CD4-positive, alpha-beta T cell (primary cell): ENCODE results near the gene TNFRSF18. TPM values are rescaled to one million over a fixed set of nuclear protein-coding genes. Genes with fewer than 3 reads are reported as not detected.

Source experiments
- ATAC-seq: fragments of 200-7000 bp; cut with Tn5 transposase; one replicate; pipeline ENCODE4 v1.10.0; 2022; ENCODE audit warnings: mild to moderate bottlenecking; ENCODE audit not compliant: poor library complexity
- CTCF ChIA-PET: fragments of 350-600 bp; sonication (Branson Sonifier 250); formaldehyde crosslinking; loops from one replicate; lab custom pipeline; 2021; ENCODE audit warnings: antibody characterized with exemption, inconsistent platforms; lab: Charles Lee
- POLR2A ChIA-PET: fragments of 350-600 bp; sonication (Branson Sonifier 250); formaldehyde crosslinking; loops from one replicate; lab custom pipeline; 2021; ENCODE audit warnings: antibody characterized with exemption, inconsistent platforms; lab: Charles Lee
- DNase-seq, 14 experiments: peaks; one replicate each; pipeline ENCODE4 v3.0.0-alpha.2; 2013 to 2020; ENCODE audit warnings: mixed read lengths in 2 of 14
- H3K27ac ChIP-seq, 2 donors: one replicate each; pipeline versions ENCODE4 v1.5.1 to v1.7.0; 2013; ENCODE audit warnings: low read length in 2 of 2, low read depth in 1 of 2, mild to moderate bottlenecking in 1 of 2
- H3K27me3 ChIP-seq, 2 experiments: 1 replicate in 1 of 2; 2 replicates in 1 of 2; pipeline versions ENCODE4 v1.6.1 to v1.7.0; 2013; ENCODE audit warnings: low read length in 2 of 2, control low read depth in 1 of 2, mild to moderate bottlenecking in 1 of 2, moderate library complexity in 1 of 2; ENCODE audit not compliant: insufficient read depth in 2 of 2, control insufficient read depth in 1 of 2
- H3K36me3 ChIP-seq: one replicate; pipeline ENCODE4 v1.6.1; 2013; ENCODE audit warnings: low read length, control low read depth; ENCODE audit not compliant: insufficient read depth
- H3K4me1 ChIP-seq: one replicate; pipeline ENCODE4 v1.6.1; 2013; ENCODE audit warnings: low read length, control low read depth; ENCODE audit not compliant: insufficient read depth
- H3K4me3 ChIP-seq: one replicate; pipeline ENCODE4 v1.5.1; 2013; ENCODE audit warnings: mild to moderate bottlenecking, low read length, moderate library complexity
- H3K9me3 ChIP-seq, 2 experiments: 1 replicate in 1 of 2; 2 replicates in 1 of 2; pipeline versions ENCODE4 v1.6.1 to v1.7.0; 2013; ENCODE audit warnings: low read length in 2 of 2, mild to moderate bottlenecking in 2 of 2, control low read depth in 1 of 2, moderate library complexity in 1 of 2; ENCODE audit not compliant: control insufficient read depth in 1 of 2, insufficient read depth in 1 of 2
- H3K27ac Mint-ChIP-seq: one replicate; pipeline ENCODE4 v1.8.0; 2020; ENCODE audit warnings: mixed read lengths
- H3K27me3 Mint-ChIP-seq: one replicate; pipeline ENCODE4 v1.8.0; 2021; ENCODE audit warnings: mixed read lengths
- H3K36me3 Mint-ChIP-seq: one replicate; pipeline ENCODE4 v1.8.0; 2021; ENCODE audit warnings: low read depth, mixed read lengths
- H3K4me1 Mint-ChIP-seq: one replicate; pipeline ENCODE4 v1.8.0; 2021; ENCODE audit warnings: low read depth, mixed read lengths
- H3K4me3 Mint-ChIP-seq: one replicate; pipeline ENCODE4 v1.8.0; 2020; ENCODE audit warnings: mild to moderate bottlenecking, mixed read lengths
- H3K9me3 Mint-ChIP-seq: one replicate; pipeline ENCODE4 v1.8.0; 2020; ENCODE audit warnings: mixed read lengths
- intact Hi-C, 2 experiments: fragments of 100-400 bp; cut with DNase I in 1 of 2; cut with micrococcal nuclease in 1 of 2; formaldehyde crosslinking; loops; one replicate each; pipeline versions ENCODE4 v1.15.1 to v1.9.0; 2023 to 2025; cut with DNase I, micrococcal nuclease
- total RNA-seq, 174 experiments: library from RNA in 2 of 174; stranded (reverse) in 2 of 174; gene quantifications; one replicate each; pipeline ENCODE4 v1.2.3 and lab custom pipeline; 2021 to 2026
- TF ChIP-seq, protein P1 (sequence below): fragments of 200-600 bp; IDR thresholded peaks from one replicate; pipeline ENCODE4 v1.8.0; 2022; ENCODE audit warnings: antibody characterized with exemption, mild to moderate bottlenecking

Gene TNFRSF18
- total RNA-seq, 2 experiments from 2014 or later: 14.8 to 17.8 TPM

DNA sequence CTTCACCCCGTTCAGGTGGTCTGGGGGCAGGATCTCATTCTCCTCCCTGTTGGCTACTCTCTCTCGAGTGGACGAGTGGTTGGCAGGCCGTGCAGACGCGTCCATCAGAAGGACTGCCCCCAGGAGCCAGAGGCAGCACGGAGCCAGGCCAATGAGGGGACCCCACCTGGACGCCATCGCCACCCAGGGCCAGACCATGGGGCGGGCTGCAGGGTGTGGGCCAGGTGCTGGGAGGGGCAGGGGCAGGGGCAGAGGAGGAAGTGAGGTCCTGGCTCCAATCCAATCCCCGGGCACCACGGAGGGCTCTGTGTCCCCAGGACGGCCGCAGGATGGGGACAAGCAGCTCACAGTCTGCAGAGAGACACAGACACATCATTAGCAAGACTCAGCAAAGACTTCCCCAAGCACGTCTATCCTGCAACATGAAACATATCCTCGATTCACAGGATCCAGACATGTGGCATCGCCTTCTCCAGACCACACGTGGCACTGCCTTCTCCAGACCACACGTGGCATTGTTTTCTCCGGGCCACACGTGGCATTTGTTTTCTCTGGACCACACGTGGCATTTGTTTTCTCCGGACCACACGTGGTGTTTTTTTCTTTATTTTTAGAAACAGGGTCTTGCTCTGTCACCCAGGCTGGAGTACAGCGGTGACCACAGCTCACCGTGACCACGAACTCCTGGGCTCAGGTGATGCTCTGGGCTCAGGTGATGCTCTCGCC, 22.4 kb upstream of the TNFRSF18 start:
- Histone ChIP-seq H3K27me3 (no peaks in the 10 kb centered on the region), H3K27ac (no peak overlapping the region), H3K9me3 (no peaks in the 10 kb centered on the region), H3K4me1 (peaks cover 65% of the 10 kb centered on the region), H3K4me3 (no peak overlapping the region), H3K36me3 (peaks cover 46% of the 10 kb centered on the region)
- no peak overlapping the region for H3K4me3 Mint-ChIP-seq
- intact Hi-C loops: no loop called here
- H3K4me1 Mint-ChIP-seq: peaks cover 21% of the 10 kb centered on the region
- H3K27ac Mint-ChIP-seq: peak overlapping the region; percentile 14
- CTCF ChIA-PET: no interaction called here
- H3K9me3 Mint-ChIP-seq: no peaks in the 10 kb centered on the region
- ATAC-seq: no peak
- POLR2A ChIA-PET: interaction anchor here (1.0 kb wide), 1 partner anchor 11 kb away, joined by 3 read pairs; no protein-coding TSS in a partner anchor
- H3K27me3 Mint-ChIP-seq: no peaks in the 10 kb centered on the region
- no peak for DNase-seq
- H3K36me3 Mint-ChIP-seq: peaks cover 60% of the 10 kb centered on the region
- TF ChIP-seq, protein P1, sequence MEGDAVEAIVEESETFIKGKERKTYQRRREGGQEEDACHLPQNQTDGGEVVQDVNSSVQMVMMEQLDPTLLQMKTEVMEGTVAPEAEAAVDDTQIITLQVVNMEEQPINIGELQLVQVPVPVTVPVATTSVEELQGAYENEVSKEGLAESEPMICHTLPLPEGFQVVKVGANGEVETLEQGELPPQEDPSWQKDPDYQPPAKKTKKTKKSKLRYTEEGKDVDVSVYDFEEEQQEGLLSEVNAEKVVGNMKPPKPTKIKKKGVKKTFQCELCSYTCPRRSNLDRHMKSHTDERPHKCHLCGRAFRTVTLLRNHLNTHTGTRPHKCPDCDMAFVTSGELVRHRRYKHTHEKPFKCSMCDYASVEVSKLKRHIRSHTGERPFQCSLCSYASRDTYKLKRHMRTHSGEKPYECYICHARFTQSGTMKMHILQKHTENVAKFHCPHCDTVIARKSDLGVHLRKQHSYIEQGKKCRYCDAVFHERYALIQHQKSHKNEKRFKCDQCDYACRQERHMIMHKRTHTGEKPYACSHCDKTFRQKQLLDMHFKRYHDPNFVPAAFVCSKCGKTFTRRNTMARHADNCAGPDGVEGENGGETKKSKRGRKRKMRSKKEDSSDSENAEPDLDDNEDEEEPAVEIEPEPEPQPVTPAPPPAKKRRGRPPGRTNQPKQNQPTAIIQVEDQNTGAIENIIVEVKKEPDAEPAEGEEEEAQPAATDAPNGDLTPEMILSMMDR: no peak

DNA sequence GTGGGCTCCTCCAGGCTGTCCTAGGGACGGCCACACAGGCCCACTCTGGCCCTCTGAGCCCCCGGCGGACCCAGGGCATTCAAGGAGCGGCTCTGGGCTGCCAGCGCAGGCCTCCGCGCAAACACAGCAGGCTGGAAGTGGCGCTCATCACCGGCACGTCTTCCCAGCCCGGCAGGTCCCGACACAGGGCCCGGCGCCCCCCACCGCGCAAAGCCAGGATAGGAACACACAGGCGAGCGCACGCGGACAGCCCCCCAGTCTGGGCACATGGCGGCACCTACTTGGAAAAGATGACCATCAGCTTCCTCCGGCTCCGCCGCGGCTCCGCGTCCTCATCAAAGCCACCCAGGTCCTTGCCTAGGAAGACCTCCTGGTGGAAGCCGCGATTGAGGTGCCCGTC, 21.8 kb upstream of the TNFRSF18 start:
- no peak for DNase-seq
- CTCF ChIA-PET: no interaction called here

DNA sequence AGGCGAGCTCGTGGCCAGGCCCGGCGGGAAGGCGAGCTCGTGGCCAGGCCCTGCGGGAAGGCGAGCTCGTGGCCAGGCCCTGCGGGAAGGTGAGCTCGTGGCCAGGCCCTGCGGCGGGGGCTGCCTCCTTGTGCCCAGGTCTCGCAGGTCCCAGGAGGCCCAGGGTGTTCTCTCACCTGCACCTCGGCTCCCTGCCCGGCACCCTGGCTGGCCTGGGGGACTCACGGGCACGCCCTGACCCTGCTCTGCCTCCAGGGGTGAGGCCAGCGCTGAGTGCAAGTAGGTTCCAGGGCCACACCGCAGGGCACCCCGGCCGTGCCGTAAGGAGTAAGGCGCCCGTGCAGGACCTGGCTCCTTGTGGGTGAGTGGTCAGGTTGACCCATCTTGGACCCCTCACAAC, 21.0 kb upstream of the TNFRSF18 start:
- Histone ChIP-seq H3K4me1 (peaks cover 51% of the 10 kb centered on the region), H3K4me3 (no peak overlapping the region), H3K36me3 (peaks cover 59% of the 10 kb centered on the region), H3K27ac (no peak overlapping the region), H3K9me3 (no peaks in the 10 kb centered on the region), H3K27me3 (no peaks in the 10 kb centered on the region)
- POLR2A ChIA-PET: no interaction called here
- no peak overlapping the region for H3K27ac Mint-ChIP-seq
- H3K4me3 Mint-ChIP-seq: no peak overlapping the region
- intact Hi-C loops: no loop called here
- CTCF ChIA-PET: interaction anchor here (0.9 kb wide), 1 partner anchor 105 kb away, joined by 3 read pairs; no protein-coding TSS in a partner anchor
- no peaks in the 10 kb centered on the region for H3K27me3 Mint-ChIP-seq
- peaks cover 22% of the 10 kb centered on the region for H3K4me1 Mint-ChIP-seq
- TF ChIP-seq, protein P1: no peak
- no peaks in the 10 kb centered on the region for H3K9me3 Mint-ChIP-seq
- DNase-seq (no peak), ATAC-seq (no peak)
- H3K36me3 Mint-ChIP-seq: peaks cover 69% of the 10 kb centered on the region

More for the DNA sequence above, 21.8 kb upstream of the TNFRSF18 start:
- H3K27me3 ChIP-seq: no peaks in the 10 kb centered on the region
- H3K9me3 ChIP-seq: no peaks in the 10 kb centered on the region
- Mint-ChIP-seq H3K4me1 (peaks cover 17% of the 10 kb centered on the region), H3K9me3 (no peaks in the 10 kb centered on the region), H3K36me3 (peaks cover 61% of the 10 kb centered on the region), H3K27me3 (no peaks in the 10 kb centered on the region), H3K27ac (no peak overlapping the region), H3K4me3 (no peak overlapping the region)
- intact Hi-C loops: no loop called here
- peaks cover 59% of the 10 kb centered on the region for H3K4me1 ChIP-seq
- ATAC-seq: no peak
- H3K27ac ChIP-seq: no peak overlapping the region
- peaks cover 51% of the 10 kb centered on the region for H3K36me3 ChIP-seq
- TF ChIP-seq, protein P1: no peak
- POLR2A ChIA-PET: no interaction called here
- no peak overlapping the region for H3K4me3 ChIP-seq
